Measurements from ENCODE around the gene TFEB. TPM values are rescaled to one million over a fixed set of nuclear protein-coding genes. Genes with fewer than 3 reads are reported as not detected.

TFEB gene
- total and polyA plus RNA-seq, 9 donors, result 2.8 to 14.9 (median 8.8) TPM

DNA sequence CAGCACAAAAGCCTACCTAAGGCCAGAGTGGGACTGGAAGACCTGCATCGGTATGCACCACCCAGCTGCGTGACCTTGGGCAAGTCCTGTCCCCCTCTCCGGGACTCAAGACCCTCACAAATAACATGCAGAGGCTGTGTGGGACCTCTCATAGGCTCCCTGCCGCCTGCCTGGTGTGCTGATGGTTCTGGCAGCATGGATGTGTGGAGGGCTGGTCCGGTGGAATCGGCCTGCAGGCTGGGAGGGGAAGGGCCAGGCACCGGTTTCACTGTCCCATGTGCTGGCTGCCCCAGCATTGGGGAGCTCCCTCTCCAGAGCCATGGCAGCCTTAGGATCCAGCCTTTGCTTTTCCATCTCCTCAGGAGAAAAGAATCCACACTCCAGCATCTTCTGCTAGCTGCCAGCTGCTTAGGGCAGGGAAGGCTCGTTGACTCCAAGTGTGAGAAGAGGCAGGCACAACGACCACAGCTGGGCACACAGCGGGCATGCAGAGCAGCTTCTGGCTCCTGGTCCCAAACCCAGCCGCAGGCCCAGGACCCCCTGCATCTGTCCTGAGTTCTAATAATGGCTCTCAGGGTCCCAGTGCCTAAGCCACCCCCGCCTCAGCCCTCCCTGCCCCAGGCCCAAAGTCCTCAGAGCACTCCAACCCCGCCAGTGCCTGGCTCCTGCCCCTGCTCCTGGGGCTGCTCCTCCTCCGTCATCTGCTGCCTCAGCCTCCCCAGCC lies 32.5 kb downstream of the TFEB start:
- TF ChIP-seq EP300 (IDR thresholded peaks at IDR 0.05) (no peak), POLR2A (IDR thresholded peaks at IDR 0.05) (no peak)
- TF ChIP-seq, protein P1, sequence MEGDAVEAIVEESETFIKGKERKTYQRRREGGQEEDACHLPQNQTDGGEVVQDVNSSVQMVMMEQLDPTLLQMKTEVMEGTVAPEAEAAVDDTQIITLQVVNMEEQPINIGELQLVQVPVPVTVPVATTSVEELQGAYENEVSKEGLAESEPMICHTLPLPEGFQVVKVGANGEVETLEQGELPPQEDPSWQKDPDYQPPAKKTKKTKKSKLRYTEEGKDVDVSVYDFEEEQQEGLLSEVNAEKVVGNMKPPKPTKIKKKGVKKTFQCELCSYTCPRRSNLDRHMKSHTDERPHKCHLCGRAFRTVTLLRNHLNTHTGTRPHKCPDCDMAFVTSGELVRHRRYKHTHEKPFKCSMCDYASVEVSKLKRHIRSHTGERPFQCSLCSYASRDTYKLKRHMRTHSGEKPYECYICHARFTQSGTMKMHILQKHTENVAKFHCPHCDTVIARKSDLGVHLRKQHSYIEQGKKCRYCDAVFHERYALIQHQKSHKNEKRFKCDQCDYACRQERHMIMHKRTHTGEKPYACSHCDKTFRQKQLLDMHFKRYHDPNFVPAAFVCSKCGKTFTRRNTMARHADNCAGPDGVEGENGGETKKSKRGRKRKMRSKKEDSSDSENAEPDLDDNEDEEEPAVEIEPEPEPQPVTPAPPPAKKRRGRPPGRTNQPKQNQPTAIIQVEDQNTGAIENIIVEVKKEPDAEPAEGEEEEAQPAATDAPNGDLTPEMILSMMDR (IDR thresholded peaks at IDR 0.05), result no peak
- DNase-seq, result no peak
- 86 to 87% (median 87%) methylated on average over 14 of the region's 14 CpGs for WGBS, 3 donors
- no peaks in the 10 kb centered on the region for H3K36me3 ChIP-seq
- H3K9me3 ChIP-seq, result no peaks in the 10 kb centered on the region
- no peaks in the 10 kb centered on the region for H3K27me3 ChIP-seq
- peaks cover 5% of the 10 kb centered on the region for H3K4me1 ChIP-seq (ENCODE audit: insufficient read depth)
- intact Hi-C loops (cut with DNase I), result no loop called here
- no peak overlapping the region for H3K27ac ChIP-seq
- H3K4me3 ChIP-seq, result no peak overlapping the region

DNA sequence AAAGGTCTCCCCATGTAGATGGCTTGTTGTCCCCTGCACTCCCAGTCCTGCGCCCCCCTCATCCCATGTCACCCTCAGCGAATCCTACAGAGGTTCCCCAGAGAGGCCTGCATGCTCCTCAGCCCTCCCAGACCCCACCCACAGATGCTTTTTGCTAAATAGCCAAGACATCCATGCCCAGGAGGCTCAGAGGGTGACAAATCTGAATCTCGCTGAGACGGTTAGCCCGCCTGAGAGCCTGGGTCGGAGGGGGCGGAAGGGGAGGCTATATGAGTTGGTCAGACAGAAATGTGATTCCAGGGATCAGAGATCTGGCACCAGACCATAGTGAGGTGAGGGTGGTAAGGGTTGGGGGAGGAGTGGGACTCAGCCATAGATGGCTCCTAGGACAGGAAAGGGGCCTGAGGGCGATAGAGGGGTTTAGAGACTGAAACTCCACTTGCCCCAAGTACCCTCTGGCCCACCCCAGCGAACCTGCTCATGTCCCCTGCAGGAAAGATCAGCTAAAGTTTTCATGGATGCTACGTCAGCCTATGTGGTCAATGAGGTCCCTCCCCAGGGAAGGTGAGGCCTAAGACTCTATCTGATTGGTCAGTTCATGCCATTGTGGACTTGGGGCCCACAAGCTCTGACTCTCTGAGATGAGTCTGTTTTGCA lies 33.2 kb downstream of the TFEB start:
- Histone ChIP-seq H3K4me3 (no peak overlapping the region), H3K36me3 (no peaks in the 10 kb centered on the region), H3K9me3 (no peaks in the 10 kb centered on the region), H3K4me1 (ENCODE audit: insufficient read depth) (peaks cover 5% of the 10 kb centered on the region), H3K27me3 (no peaks in the 10 kb centered on the region), H3K27ac (no peak overlapping the region)
- no peak for DNase-seq
- WGBS, 3 donors, result 96 to 98% (median 97%) methylated on average over 10 of the region's 10 CpGs
- TF ChIP-seq POLR2A (IDR thresholded peaks at IDR 0.05), result no peak
- no peak for TF ChIP-seq EP300 (IDR thresholded peaks at IDR 0.05)
- TF ChIP-seq, protein P1 (IDR thresholded peaks at IDR 0.05), result no peak
- intact Hi-C loops (cut with DNase I), result no loop called here

DNA sequence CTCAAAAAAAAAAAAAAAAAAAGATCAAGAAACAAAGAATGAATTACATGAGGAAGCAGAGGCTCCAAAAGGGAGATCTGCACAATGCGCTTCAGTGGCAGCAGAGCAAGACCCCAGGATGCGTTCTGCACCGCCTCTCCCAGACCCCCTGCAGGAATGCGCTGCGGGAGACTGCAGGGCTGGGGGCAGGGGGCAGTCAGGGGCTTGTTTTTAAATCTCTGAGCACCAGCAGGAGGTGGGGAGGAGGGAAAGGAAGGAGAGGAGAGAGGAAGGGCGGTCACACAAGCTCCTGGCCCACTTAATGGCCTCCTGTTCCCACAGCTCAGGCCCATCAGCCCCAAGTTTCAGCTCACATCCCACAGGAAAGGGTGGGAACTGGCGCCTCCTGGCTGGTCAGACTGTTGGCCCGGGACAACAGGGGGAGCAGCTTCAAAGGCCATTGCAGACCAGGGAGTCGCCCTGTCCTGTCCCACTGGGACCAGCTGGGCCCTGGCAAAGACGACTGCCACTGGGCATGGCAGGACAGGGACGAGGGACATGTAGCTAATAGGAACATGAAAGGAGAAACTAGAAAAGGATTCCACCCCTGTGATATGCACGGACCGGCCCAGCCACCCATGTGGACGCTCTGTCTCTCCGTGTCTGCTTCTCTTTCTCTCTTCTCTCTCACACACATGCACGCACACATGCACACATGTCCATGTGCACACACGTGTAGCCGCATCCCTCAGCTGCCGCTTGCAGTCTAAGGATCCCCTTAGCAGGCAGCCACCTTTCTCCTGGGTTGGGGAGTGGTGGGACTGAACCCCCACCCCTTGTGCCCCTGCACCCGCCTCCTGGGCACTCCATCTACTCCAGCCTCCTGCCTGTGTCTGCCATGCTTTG lies 34.7 kb downstream of the TFEB start:
- intact Hi-C loops (cut with DNase I), result no loop called here
- Histone ChIP-seq H3K4me3 (no peak overlapping the region), H3K4me1 (ENCODE audit: insufficient read depth) (peaks cover 4% of the 10 kb centered on the region), H3K36me3 (no peaks in the 10 kb centered on the region), H3K9me3 (no peaks in the 10 kb centered on the region), H3K27ac (no peak overlapping the region), H3K27me3 (no peaks in the 10 kb centered on the region)
- no peak for DNase-seq
- WGBS, 3 donors, result 87 to 89% (median 88%) methylated on average over 20 of the region's 20 CpGs
- TF ChIP-seq EP300 (IDR thresholded peaks at IDR 0.05) (no peak), POLR2A (IDR thresholded peaks at IDR 0.05) (no peak)
- TF ChIP-seq, protein P1 (IDR thresholded peaks at IDR 0.05), result no peak

DNA sequence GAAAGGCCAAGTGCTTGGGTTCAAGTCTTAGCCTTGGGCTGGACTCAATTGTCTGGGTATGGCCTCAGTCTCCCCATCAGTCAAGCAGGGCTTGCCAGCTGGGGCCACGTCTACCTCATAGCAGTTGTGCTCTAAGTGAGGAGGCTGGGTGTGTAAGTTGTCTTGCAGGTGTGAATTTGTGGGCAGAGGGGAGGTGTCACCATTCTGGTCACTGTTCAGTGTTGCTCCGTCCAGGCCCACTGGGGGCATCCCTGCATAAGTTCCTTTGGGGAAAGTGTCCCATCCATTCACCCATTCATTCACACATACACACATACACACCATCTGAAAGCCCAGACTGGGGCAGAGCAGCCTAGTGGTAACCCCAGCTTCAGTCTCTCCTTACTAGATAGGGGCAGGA lies 36.3 kb downstream of the TFEB start:
- no peak overlapping the region for H3K4me3 ChIP-seq
- H3K27ac ChIP-seq, result no peak overlapping the region
- intact Hi-C loops (cut with DNase I), result no loop called here
- no peaks in the 10 kb centered on the region for H3K36me3 ChIP-seq
- no peaks in the 10 kb centered on the region for H3K27me3 ChIP-seq
- WGBS, 3 donors, result 82 to 100% (median 90%) methylated on average over 2 of the region's 2 CpGs
- peaks cover 4% of the 10 kb centered on the region for H3K4me1 ChIP-seq (ENCODE audit: insufficient read depth)
- DNase-seq, result no peak
- H3K9me3 ChIP-seq, result no peaks in the 10 kb centered on the region
- TF ChIP-seq EP300 (IDR thresholded peaks at IDR 0.05), result no peak
- TF ChIP-seq, protein P1 (IDR thresholded peaks at IDR 0.05), result no peak
- TF ChIP-seq POLR2A (IDR thresholded peaks at IDR 0.05), result no peak

Measured in ovary (tissue), 9 donors.